Panc1 (cell line): ENCODE data around the gene AVPI1.

Experiments used
- CTCF ChIP-seq: fragments of 450-650 bp; IDR thresholded peaks from 2 replicates; pipeline ENCODE4 v1.5.1; 2017; ENCODE audit warnings: mild to moderate bottlenecking
- POLR2AphosphoS5 ChIP-seq: IDR thresholded peaks from 2 replicates; pipeline ENCODE4 v1.6.1; 2012; ENCODE audit warnings: mild to moderate bottlenecking, low read depth, low read length, moderate library complexity
- REST ChIP-seq, 2 experiments: IDR thresholded peaks; 2 replicates each; pipeline ENCODE4 v1.6.1; 2011 to 2012; ENCODE audit warnings: low read depth in 2 of 2, control low read depth in 1 of 2, low read length in 1 of 2, mild to moderate bottlenecking in 1 of 2, moderate library complexity in 1 of 2; ENCODE audit not compliant: insufficient read depth in 1 of 2
- SIN3A ChIP-seq: IDR thresholded peaks from 2 replicates; pipeline ENCODE4 v1.6.1; 2012; ENCODE audit warnings: low read depth, mild to moderate bottlenecking, low read length, moderate library complexity, borderline replicate concordance; ENCODE audit not compliant: insufficient read depth
- TCF7L2 ChIP-seq: IDR thresholded peaks from 2 replicates; pipeline ENCODE4 v1.6.1; 2011; ENCODE audit warnings: mild to moderate bottlenecking, low read depth, low read length, inconsistent platforms

GRCh38 chr10:97711640-97712572 lies 24.9 kb upstream of the AVPI1 start:
- TF ChIP-seq SIN3A (no peak), CTCF (no peak), REST (IDR thresholded peaks at IDR 0.05; ENCODE audit: insufficient read depth in 1 of 2, low read depth in 2 of 2, low read length in 1 of 2) (no peak), TCF7L2 (no peak), POLR2AphosphoS5 (no peak)
